ENCODE data around the gene SLIT3.

Gene SLIT3

DNA sequence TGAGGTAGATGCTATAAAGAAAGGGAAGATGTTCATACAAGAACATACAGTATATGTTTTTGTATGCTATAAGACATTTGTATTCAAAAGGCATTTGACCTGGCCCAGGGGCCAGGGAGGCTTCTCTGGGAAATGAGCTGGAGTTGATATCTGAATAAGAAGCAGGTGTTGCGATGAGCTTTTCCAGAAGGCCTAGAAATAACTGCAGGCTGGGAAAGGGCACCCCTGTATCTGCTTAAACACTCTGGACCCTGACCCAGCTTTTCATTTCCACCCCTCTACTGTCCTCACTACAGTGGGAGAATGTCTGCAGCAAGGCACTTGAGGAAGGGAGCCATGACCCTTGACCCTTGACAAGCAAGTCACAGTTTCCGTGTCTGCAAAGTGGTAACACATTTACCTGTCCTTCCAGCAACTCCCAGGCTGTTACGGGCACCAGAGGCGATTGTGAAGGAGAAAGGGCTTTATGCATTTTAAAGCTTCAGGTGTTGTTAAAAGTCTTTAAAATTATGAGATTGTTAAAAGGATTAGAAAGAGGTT is 633.6 kb downstream of the SLIT3 start:
- FAIRE-seq (no peak), DNase-seq (ENCODE audit: insufficient read length, low spot score) (no peak)
- TF ChIP-seq TAF1 (IDR thresholded peaks at IDR 0.05; ENCODE audit: low read depth, low read length) (no peak), POU2F2 (IDR thresholded peaks at IDR 0.05; ENCODE audit: low read depth, low read length) (no peak), PAX5 (IDR thresholded peaks at IDR 0.05; ENCODE audit: insufficient read depth, low read length, severe bottlenecking) (no peak), SPI1 (IDR thresholded peaks at IDR 0.05; ENCODE audit: low read depth, low read length) (no peak), POLR2AphosphoS5 (IDR thresholded peaks at IDR 0.05; ENCODE audit: low read depth, low read length) (no peak), POLR2A (IDR thresholded peaks at IDR 0.05; ENCODE audit: low read depth, low read length) (no peak)

DNA sequence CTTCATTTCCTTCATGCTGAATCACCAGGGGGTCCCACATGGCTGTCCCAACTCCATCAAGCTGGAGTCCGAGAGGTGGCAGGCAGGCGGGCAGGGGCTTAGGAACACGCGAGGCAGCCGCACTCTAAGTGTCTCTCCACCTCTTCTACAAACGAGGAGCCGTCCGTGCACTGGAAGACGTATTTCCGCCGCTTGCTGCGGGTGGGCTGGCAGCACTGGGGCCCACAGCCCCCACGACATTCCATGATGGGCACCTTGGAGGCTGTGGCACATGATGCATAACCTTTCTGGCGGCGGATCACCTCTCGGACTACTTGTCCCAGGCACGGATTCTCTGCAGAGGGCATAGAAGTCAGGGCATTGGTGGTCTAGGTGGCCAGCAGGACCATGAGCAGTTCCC is 634.6 kb downstream of the SLIT3 start:
- TF ChIP-seq POLR2A (IDR thresholded peaks at IDR 0.05; ENCODE audit: low read depth, low read length) (no peak), POU2F2 (IDR thresholded peaks at IDR 0.05; ENCODE audit: low read depth, low read length) (no peak), TAF1 (IDR thresholded peaks at IDR 0.05; ENCODE audit: low read depth, low read length) (no peak), SPI1 (IDR thresholded peaks at IDR 0.05; ENCODE audit: low read depth, low read length) (no peak), POLR2AphosphoS5 (IDR thresholded peaks at IDR 0.05; ENCODE audit: low read depth, low read length) (no peak), PAX5 (IDR thresholded peaks at IDR 0.05; ENCODE audit: insufficient read depth, low read length, severe bottlenecking) (no peak)
- no peak for DNase-seq (ENCODE audit: insufficient read length, low spot score)
- no peak for FAIRE-seq

- no peak for FAIRE-seq
- TF ChIP-seq POLR2AphosphoS5 (IDR thresholded peaks at IDR 0.05; ENCODE audit: low read depth, low read length) (no peak), SPI1 (IDR thresholded peaks at IDR 0.05; ENCODE audit: low read depth, low read length) (no peak), POU2F2 (IDR thresholded peaks at IDR 0.05; ENCODE audit: low read depth, low read length) (no peak), PAX5 (IDR thresholded peaks at IDR 0.05; ENCODE audit: insufficient read depth, low read length, severe bottlenecking) (no peak), POLR2A (IDR thresholded peaks at IDR 0.05; ENCODE audit: low read depth, low read length) (no peak), TAF1 (IDR thresholded peaks at IDR 0.05; ENCODE audit: low read depth, low read length) (no peak)
These were observed 637.5 kb downstream of the SLIT3 start for GRCh38 chr5:168663276-168664004.

DNA sequence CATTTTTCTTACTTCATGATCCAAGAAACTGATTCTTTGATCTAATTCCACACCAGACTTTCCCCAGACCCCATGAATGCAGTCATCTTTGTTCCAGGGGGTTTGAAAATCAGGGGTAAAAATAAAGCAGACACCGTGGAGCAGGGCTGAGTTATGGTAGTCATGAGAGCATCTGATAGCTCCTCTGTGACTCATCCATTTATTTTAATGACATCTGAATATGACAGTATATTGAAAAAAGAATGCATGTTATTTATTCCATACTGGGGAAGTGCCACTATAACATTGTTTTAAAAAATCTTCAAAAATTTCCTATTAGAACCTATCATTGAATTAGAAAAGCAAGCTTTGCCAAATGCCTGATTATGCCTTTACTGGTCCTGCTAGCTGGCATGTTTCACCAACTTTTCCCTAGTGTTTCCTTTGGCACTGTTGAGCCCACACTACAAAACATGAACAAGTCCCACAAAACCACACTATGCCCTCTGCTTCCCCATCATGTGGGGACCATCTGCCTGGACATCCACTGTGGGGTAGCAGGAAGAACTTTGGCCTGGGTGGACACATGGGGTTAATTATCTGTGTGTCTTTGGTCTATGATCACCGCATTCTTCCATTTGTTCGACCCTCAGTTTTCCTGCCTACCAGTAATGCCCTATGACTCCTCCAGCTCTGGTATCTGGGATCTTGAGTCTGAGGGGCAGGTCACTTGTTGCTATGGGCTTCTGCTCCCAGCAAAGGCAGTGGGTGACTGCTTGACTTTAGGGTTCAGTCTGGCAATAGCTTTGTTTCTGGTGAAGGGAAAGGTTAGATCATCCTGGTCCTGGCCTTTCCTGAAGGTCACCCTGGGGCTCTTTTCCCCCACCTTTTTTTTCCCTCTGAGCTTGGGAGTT is 639.1 kb downstream of the SLIT3 start:
- DNase-seq (ENCODE audit: insufficient read length, low spot score): no peak
- TF ChIP-seq POLR2A (IDR thresholded peaks at IDR 0.05; ENCODE audit: low read depth, low read length) (no peak), PAX5 (IDR thresholded peaks at IDR 0.05; ENCODE audit: insufficient read depth, low read length, severe bottlenecking) (no peak), POLR2AphosphoS5 (IDR thresholded peaks at IDR 0.05; ENCODE audit: low read depth, low read length) (no peak), SPI1 (IDR thresholded peaks at IDR 0.05; ENCODE audit: low read depth, low read length) (no peak), POU2F2 (IDR thresholded peaks at IDR 0.05; ENCODE audit: low read depth, low read length) (no peak), TAF1 (IDR thresholded peaks at IDR 0.05; ENCODE audit: low read depth, low read length) (no peak)
- no peak for FAIRE-seq

More at GRCh38 chr5:168663276-168664004, 637.5 kb downstream of the SLIT3 start:
- DNase-seq (ENCODE audit: insufficient read length, low spot score): no peak

DNA sequence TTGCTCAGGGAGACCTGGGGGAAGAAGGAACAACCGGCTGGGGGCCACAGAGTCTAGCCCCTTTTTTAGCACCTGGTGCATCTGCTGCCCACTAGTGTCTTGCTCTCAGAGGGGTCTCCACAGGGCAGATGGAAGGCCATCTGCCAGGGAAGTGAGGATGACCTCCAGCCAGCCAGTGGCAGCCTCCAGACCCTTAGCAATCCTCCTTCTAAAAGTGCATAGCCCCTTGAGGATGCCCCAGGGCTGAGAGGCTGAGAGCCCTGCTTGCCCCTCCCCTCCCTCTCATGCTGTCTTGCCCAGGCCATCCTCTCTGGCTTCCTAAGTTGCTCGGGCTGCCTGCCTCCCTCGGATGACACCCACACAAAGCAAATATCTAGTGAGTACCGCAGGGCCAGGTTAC is 640.2 kb downstream of the SLIT3 start:
- DNase-seq (ENCODE audit: insufficient read length, low spot score): no peak
- no peak for TF ChIP-seq PAX5 (IDR thresholded peaks at IDR 0.05; ENCODE audit: insufficient read depth, low read length, severe bottlenecking)
- no peak for TF ChIP-seq POLR2AphosphoS5 (IDR thresholded peaks at IDR 0.05; ENCODE audit: low read depth, low read length)
- TF ChIP-seq SPI1 (IDR thresholded peaks at IDR 0.05; ENCODE audit: low read depth, low read length): no peak
- TF ChIP-seq TAF1 (IDR thresholded peaks at IDR 0.05; ENCODE audit: low read depth, low read length): no peak
- no peak for TF ChIP-seq POLR2A (IDR thresholded peaks at IDR 0.05; ENCODE audit: low read depth, low read length)
- TF ChIP-seq POU2F2 (IDR thresholded peaks at IDR 0.05; ENCODE audit: low read depth, low read length): no peak
- no peak for FAIRE-seq

GRCh38 chr5:168659286-168659847 is 641.6 kb downstream of the SLIT3 start:
- TF ChIP-seq SPI1 (IDR thresholded peaks at IDR 0.05; ENCODE audit: low read depth, low read length) (no peak), POLR2AphosphoS5 (IDR thresholded peaks at IDR 0.05; ENCODE audit: low read depth, low read length) (no peak), POLR2A (IDR thresholded peaks at IDR 0.05; ENCODE audit: low read depth, low read length) (no peak), POU2F2 (IDR thresholded peaks at IDR 0.05; ENCODE audit: low read depth, low read length) (no peak), PAX5 (IDR thresholded peaks at IDR 0.05; ENCODE audit: insufficient read depth, low read length, severe bottlenecking) (no peak), TAF1 (IDR thresholded peaks at IDR 0.05; ENCODE audit: low read depth, low read length) (no peak)
- FAIRE-seq (no peak), DNase-seq (ENCODE audit: insufficient read length, low spot score) (no peak)

- DNase-seq (ENCODE audit: insufficient read length, low spot score) (no peak), FAIRE-seq (no peak)
- TF ChIP-seq POLR2AphosphoS5 (IDR thresholded peaks at IDR 0.05; ENCODE audit: low read depth, low read length): no peak
- no peak for TF ChIP-seq POU2F2 (IDR thresholded peaks at IDR 0.05; ENCODE audit: low read depth, low read length)
- TF ChIP-seq SPI1 (IDR thresholded peaks at IDR 0.05; ENCODE audit: low read depth, low read length): no peak
- TF ChIP-seq TAF1 (IDR thresholded peaks at IDR 0.05; ENCODE audit: low read depth, low read length): no peak
These were observed 642.5 kb downstream of the SLIT3 start for GRCh38 chr5:168658394-168658793.

GRCh38 chr5:168656633-168657032 is 644.3 kb downstream of the SLIT3 start:
- no peak for TF ChIP-seq TAF1 (IDR thresholded peaks at IDR 0.05; ENCODE audit: low read depth, low read length)
- TF ChIP-seq SPI1 (IDR thresholded peaks at IDR 0.05; ENCODE audit: low read depth, low read length): no peak
- TF ChIP-seq POLR2AphosphoS5 (IDR thresholded peaks at IDR 0.05; ENCODE audit: low read depth, low read length): no peak
- TF ChIP-seq PAX5 (IDR thresholded peaks at IDR 0.05; ENCODE audit: insufficient read depth, low read length, severe bottlenecking): no peak
- TF ChIP-seq POU2F2 (IDR thresholded peaks at IDR 0.05; ENCODE audit: low read depth, low read length): no peak
- no peak for TF ChIP-seq POLR2A (IDR thresholded peaks at IDR 0.05; ENCODE audit: low read depth, low read length)
- FAIRE-seq (no peak), DNase-seq (ENCODE audit: insufficient read length, low spot score) (no peak)

GRCh38 chr5:168655316-168655715 is 645.6 kb downstream of the SLIT3 start:
- DNase-seq (ENCODE audit: insufficient read length, low spot score) (no peak), FAIRE-seq (no peak)
- TF ChIP-seq PAX5 (IDR thresholded peaks at IDR 0.05; ENCODE audit: insufficient read depth, low read length, severe bottlenecking): no peak
- TF ChIP-seq POU2F2 (IDR thresholded peaks at IDR 0.05; ENCODE audit: low read depth, low read length): no peak
- no peak for TF ChIP-seq TAF1 (IDR thresholded peaks at IDR 0.05; ENCODE audit: low read depth, low read length)
- TF ChIP-seq POLR2A (IDR thresholded peaks at IDR 0.05; ENCODE audit: low read depth, low read length): no peak
- TF ChIP-seq POLR2AphosphoS5 (IDR thresholded peaks at IDR 0.05; ENCODE audit: low read depth, low read length): no peak
- TF ChIP-seq SPI1 (IDR thresholded peaks at IDR 0.05; ENCODE audit: low read depth, low read length): no peak

All from GM12891 (cell line).